Ovary (tissue), 3 donors: ENCODE results near the gene ARHGEF26.

Source experiments
- EP300 ChIP-seq: sonication (generic); formaldehyde crosslinking; IDR thresholded peaks from one replicate; pipeline ENCODE4 v1.6.1; 2017; ENCODE audit warnings: antibody characterized with exemption
- TF ChIP-seq, protein P1 (sequence below), 3 donors: fragments of 450-650 bp in 2 of 3; fragments of 200-600 bp in 1 of 3; IDR thresholded peaks; one replicate each; pipeline versions ENCODE4 v1.5.1 to v1.8.0; 2016 to 2022; ENCODE audit warnings: antibody characterized with exemption in 3 of 3, mild to moderate bottlenecking in 1 of 3
- donor health status: DM: no; HTN: no; CAD: no.

- no peak for TF ChIP-seq EP300
- TF ChIP-seq, protein P1, sequence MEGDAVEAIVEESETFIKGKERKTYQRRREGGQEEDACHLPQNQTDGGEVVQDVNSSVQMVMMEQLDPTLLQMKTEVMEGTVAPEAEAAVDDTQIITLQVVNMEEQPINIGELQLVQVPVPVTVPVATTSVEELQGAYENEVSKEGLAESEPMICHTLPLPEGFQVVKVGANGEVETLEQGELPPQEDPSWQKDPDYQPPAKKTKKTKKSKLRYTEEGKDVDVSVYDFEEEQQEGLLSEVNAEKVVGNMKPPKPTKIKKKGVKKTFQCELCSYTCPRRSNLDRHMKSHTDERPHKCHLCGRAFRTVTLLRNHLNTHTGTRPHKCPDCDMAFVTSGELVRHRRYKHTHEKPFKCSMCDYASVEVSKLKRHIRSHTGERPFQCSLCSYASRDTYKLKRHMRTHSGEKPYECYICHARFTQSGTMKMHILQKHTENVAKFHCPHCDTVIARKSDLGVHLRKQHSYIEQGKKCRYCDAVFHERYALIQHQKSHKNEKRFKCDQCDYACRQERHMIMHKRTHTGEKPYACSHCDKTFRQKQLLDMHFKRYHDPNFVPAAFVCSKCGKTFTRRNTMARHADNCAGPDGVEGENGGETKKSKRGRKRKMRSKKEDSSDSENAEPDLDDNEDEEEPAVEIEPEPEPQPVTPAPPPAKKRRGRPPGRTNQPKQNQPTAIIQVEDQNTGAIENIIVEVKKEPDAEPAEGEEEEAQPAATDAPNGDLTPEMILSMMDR (IDR thresholded peaks at IDR 0.05), result no peak
Observed at GRCh38 chr3:154131830-154132229, 10.6 kb downstream of the ARHGEF26 start.
